HG03064 (cell line): Measurements from ENCODE around the gene NLRP9.

Source experiments
- ATAC-seq: cut with Tn5 transposase; IDR thresholded peaks from one replicate; pipeline ENCODE4 v1.9.1; 2021; ENCODE audit warnings: low read depth; ENCODE audit not compliant: unreplicated experiment

The NLRP9 gene

GRCh38 chr19:55704494-55705245 is 33.5 kb downstream of the NLRP9 start:
- no peak for ATAC-seq

GRCh38 chr19:55703790-55704215 is 34.4 kb downstream of the NLRP9 start:
- no peak for ATAC-seq

- ATAC-seq = no peak
These were observed 36.0 kb downstream of the NLRP9 start for GRCh38 chr19:55702131-55702627.

- no peak for ATAC-seq
These were observed 37.4 kb downstream of the NLRP9 start for GRCh38 chr19:55700813-55701212.

- ATAC-seq = no peak
These were observed 39.0 kb downstream of the NLRP9 start for GRCh38 chr19:55699221-55699620.

- no peak for ATAC-seq
These were observed 39.9 kb downstream of the NLRP9 start for GRCh38 chr19:55698256-55698655.

- ATAC-seq = no peak
These were observed 40.5 kb downstream of the NLRP9 start for GRCh38 chr19:55697698-55698097.

GRCh38 chr19:55697069-55697440 is 41.1 kb downstream of the NLRP9 start:
- no peak for ATAC-seq

- ATAC-seq = no peak
These were observed 41.7 kb downstream of the NLRP9 start for GRCh38 chr19:55696301-55697068.

GRCh38 chr19:55695511-55696290 is 42.5 kb downstream of the NLRP9 start:
- ATAC-seq = no peak

- ATAC-seq = no peak
These were observed 43.3 kb downstream of the NLRP9 start for GRCh38 chr19:55694656-55695491.

- no peak for ATAC-seq
These were observed 44.0 kb downstream of the NLRP9 start for GRCh38 chr19:55694241-55694655.

- no peak for ATAC-seq
These were observed 44.7 kb downstream of the NLRP9 start for GRCh38 chr19:55693336-55693974.

- ATAC-seq = no peak
These were observed 45.5 kb downstream of the NLRP9 start for GRCh38 chr19:55692681-55693081.

GRCh38 chr19:55691561-55692481 is 46.4 kb downstream of the NLRP9 start:
- no peak for ATAC-seq

GRCh38 chr19:55690769-55691545 is 47.2 kb downstream of the NLRP9 start:
- no peak for ATAC-seq

GRCh38 chr19:55690109-55690768 is 48.0 kb downstream of the NLRP9 start:
- no peak for ATAC-seq
